HG03280 (cell line): ENCODE results near the gene B3GNT8.
A peak's percentile ranks its signal among the peaks of the same experiment; 100 is the strongest.
"Not testable (repeated sequence)": the region's sequence is repeated elsewhere in the genome, so short reads cannot be mapped to it uniquely, and the experiment has no call there.

ENCODE experiments used
- ATAC-seq: cut with Tn5 transposase; IDR thresholded peaks from one replicate; pipeline ENCODE4 v1.9.1; 2021; ENCODE audit warnings: mild to moderate bottlenecking, moderate library complexity; ENCODE audit not compliant: unreplicated experiment

The B3GNT8 gene

GRCh38 chr19:41397086-41398049 lies 29.8 kb downstream of the B3GNT8 start, which contains the start of the genes BCKDHA and EXOSC5:
TSS of gene BCKDHA (plus strand) at chr19:41397818. CDS start at chr19:41397828, 10 bp downstream.
TSS of gene EXOSC5 (minus strand) at chr19:41397359. CDS start at chr19:41397328, 31 bp downstream.
- ATAC-seq = peak; percentile 95

- ATAC-seq = no peak
Measured at GRCh38 chr19:41395355-41395754, 31.8 kb downstream of the B3GNT8 start.

- ATAC-seq = no peak
Measured at GRCh38 chr19:41392775-41393174, 34.4 kb downstream of the B3GNT8 start.

GRCh38 chr19:41391618-41392017 lies 35.6 kb downstream of the B3GNT8 start:
- ATAC-seq = no peak

- ATAC-seq = no peak
Measured at GRCh38 chr19:41386442-41386841, 40.7 kb downstream of the B3GNT8 start.

GRCh38 chr19:41384351-41384750 lies 42.8 kb downstream of the B3GNT8 start:
- no peak for ATAC-seq

- ATAC-seq = not testable (repeated sequence)
Measured at GRCh38 chr19:41381536-41381935, 45.6 kb downstream of the B3GNT8 start.

GRCh38 chr19:41377977-41378709 lies 49.0 kb downstream of the B3GNT8 start:
- no peak for ATAC-seq

- no peak for ATAC-seq
Measured at GRCh38 chr19:41376998-41377365, 50.2 kb downstream of the B3GNT8 start.

GRCh38 chr19:41376241-41376997 lies 50.8 kb downstream of the B3GNT8 start, which contains the start of gene TMEM91:
TSS of gene TMEM91 (plus strand) at chr19:41376533. CDS start at chr19:41378310, 1,777 bp downstream.
- ATAC-seq = no peak
